GM12878 (cell line): ENCODE results near the gene AP1M2. TPM values are rescaled to one million over a fixed set of nuclear protein-coding genes. Genes with fewer than 3 reads are reported as not detected.
A peak's percentile ranks its signal among the peaks of the same experiment; 100 is the strongest.

ENCODE experiments used
- ATF3 ChIP-seq: IDR thresholded peaks from 2 replicates; pipeline ENCODE4 v1.6.1; 2011; ENCODE audit warnings: low read depth, mild to moderate bottlenecking, low read length, moderate library complexity, borderline replicate concordance; ENCODE audit errors: extremely low read depth
- BCL3 ChIP-seq: IDR thresholded peaks from 2 replicates; pipeline ENCODE4 v1.6.1; 2011; ENCODE audit warnings: borderline replicate concordance, low read depth, mild to moderate bottlenecking, moderate library complexity, low read length; ENCODE audit not compliant: insufficient read depth, poor library complexity, severe bottlenecking
- CEBPZ ChIP-seq: fragments of 150-350 bp; IDR thresholded peaks from 2 replicates; pipeline ENCODE4 v1.6.1; 2016; ENCODE audit warnings: low read depth, low read length
- DPF2 ChIP-seq: fragments of 450-650 bp; IDR thresholded peaks from 2 replicates; pipeline ENCODE4 v1.6.1; 2017; ENCODE audit warnings: mild to moderate bottlenecking
- EP300 ChIP-seq, 2 experiments: fragments of 150-350 bp in 1 of 2; IDR thresholded peaks; 2 replicates each; pipeline ENCODE4 v1.6.1; 2011 to 2012; ENCODE audit warnings: low read depth in 2 of 2, low read length in 2 of 2, borderline replicate concordance in 1 of 2, improper control_type of control experiment in 1 of 2, inconsistent platforms in 1 of 2; ENCODE audit not compliant: control insufficient read depth in 1 of 2
- EZH2 ChIP-seq: IDR thresholded peaks from 2 replicates; pipeline ENCODE4 v1.6.1; 2012; ENCODE audit warnings: low read depth, mild to moderate bottlenecking, control low read depth, inconsistent platforms, low read length, borderline replicate concordance; ENCODE audit not compliant: control insufficient read depth
- HDGF ChIP-seq: fragments of 450-650 bp; IDR thresholded peaks from 2 replicates; pipeline ENCODE4 v1.6.1; 2016; ENCODE audit warnings: antibody characterized with exemption
- IKZF1 ChIP-seq: fragments of 450-650 bp; conservative IDR thresholded peaks from 2 replicates; pipeline ENCODE4 v1.6.1; 2017; ENCODE audit warnings: antibody characterized with exemption, mild to moderate bottlenecking
- KAT2A ChIP-seq: conservative IDR thresholded peaks from 2 replicates; pipeline ENCODE4 v1.6.1; 2011; ENCODE audit warnings: low read depth, low read length; ENCODE audit not compliant: control insufficient read depth
- LARP7 ChIP-seq: fragments of 450-650 bp; IDR thresholded peaks from 2 replicates; pipeline ENCODE4 v1.6.1; 2017; ENCODE audit warnings: mild to moderate bottlenecking
- MLLT1 ChIP-seq: fragments of 450-650 bp; IDR thresholded peaks from 2 replicates; pipeline ENCODE4 v1.6.1; 2016; ENCODE audit warnings: mild to moderate bottlenecking
- NFIC ChIP-seq: IDR thresholded peaks from 2 replicates; pipeline ENCODE4 v1.6.1; 2012; ENCODE audit warnings: low read depth, mild to moderate bottlenecking, inconsistent platforms, low read length, moderate library complexity
- RB1 ChIP-seq: fragments of 450-650 bp; formaldehyde crosslinking; IDR thresholded peaks from 2 replicates; pipeline ENCODE4 v1.6.1; 2017; ENCODE audit warnings: mild to moderate bottlenecking, borderline replicate concordance
- RUNX3 ChIP-seq: IDR thresholded peaks from 2 replicates; pipeline ENCODE4 v1.6.1; 2012; ENCODE audit warnings: low read length, inconsistent platforms
- SIX5 ChIP-seq: IDR thresholded peaks from 2 replicates; pipeline ENCODE4 v1.6.1; 2011; ENCODE audit warnings: mild to moderate bottlenecking, low read depth, low read length, moderate library complexity; ENCODE audit not compliant: severe bottlenecking
- STAT1 ChIP-seq: fragments of 450-650 bp; conservative IDR thresholded peaks from 2 replicates; pipeline ENCODE4 v1.6.1; 2014; ENCODE audit warnings: antibody characterized with exemption, mild to moderate bottlenecking
- STAT3 ChIP-seq: IDR thresholded peaks from 2 replicates; pipeline ENCODE4 v1.6.1; 2011; ENCODE audit warnings: low read depth, low read length, improper control_type of control experiment
- ZNF687 ChIP-seq: fragments of 450-650 bp; IDR thresholded peaks from 2 replicates; pipeline ENCODE4 v1.6.1; 2017; ENCODE audit warnings: mild to moderate bottlenecking, moderate library complexity
- polyA plus RNA-seq, 11 experiments: library from polyadenylated mRNA; depleted of rRNA in 4 of 11; unstranded in 6 of 11; stranded (reverse) in 5 of 11; fragments of >200 nt; fragmentation: Nextera tagmentation in 4 of 11; fragmentation: Illumina TruSeq in 1 of 11; extraction: Ambion mirVana in 4 of 11; extraction: Trizol in 1 of 11; gene quantifications; 1 replicate in 1 of 11; 2 replicates in 10 of 11; pipeline versions ENCODE4 v1.2.1 to v1.2.3, GENCODE V29; 2011 to 2016; ENCODE audit warnings: inconsistent platforms in 2 of 11, missing spikeins in 2 of 11, low read depth in 1 of 11
- total RNA-seq, 4 experiments: library from RNA; depleted of rRNA in 3 of 4; stranded (reverse); fragments of >200 nt in 3 of 4; fragmentation: Illumina TruSeq in 1 of 4; extraction: Trizol in 1 of 4; gene quantifications; 2 replicates each; pipeline versions ENCODE4 v1.2.1 to v1.2.3, GENCODE V29; 2013 to 2021

Gene AP1M2
- total and polyA plus RNA-seq, 10 of the 15 experiments (the other 5 are each of a cell fraction or from before 2014, with no cell fraction given) = 0.72 TPM; not detected in 9

GRCh38 chr19:10568062-10568825, 18.9 kb downstream of the AP1M2 start (continued):
- TF ChIP-seq MLLT1 = no peak
- TF ChIP-seq LARP7 = peak; percentile 98
- TF ChIP-seq BCL3 = no peak
- TF ChIP-seq NFIC = no peak
- TF ChIP-seq STAT1 = no peak
- TF ChIP-seq IKZF1 = peak; percentile 73; the same call in 1 of the 2 replicates
- no peak for TF ChIP-seq RUNX3
- TF ChIP-seq EP300 (IDR thresholded peaks at IDR 0.05; ENCODE audit: borderline replicate concordance in 1 of 2, control insufficient read depth in 1 of 2, low read depth in 2 of 2, low read length in 2 of 2) = no peak
- no peak for TF ChIP-seq ATF3
- TF ChIP-seq HDGF = 0 out of 2 replicates have a peak, but pooled peaks have one; percentile 40
- TF ChIP-seq EZH2 = no peak
- 0 out of 2 replicates have a peak, but pooled peaks have one; percentile 45 for TF ChIP-seq ZNF687
- peak; percentile 44; the same call in 1 of the 2 replicates for TF ChIP-seq RB1
- TF ChIP-seq CEBPZ = no peak
- no peak for TF ChIP-seq STAT3
- no peak for TF ChIP-seq SIX5
- TF ChIP-seq DPF2 = peak; percentile 79
- no peak for TF ChIP-seq KAT2A
